HG03442 (cell line): ENCODE data around the gene TNP2.

Source experiments
- ATAC-seq: cut with Tn5 transposase; IDR thresholded peaks from one replicate; pipeline ENCODE4 v1.9.1; 2021; ENCODE audit warnings: mild to moderate bottlenecking, moderate library complexity; ENCODE audit not compliant: unreplicated experiment

TNP2 gene

GRCh38 chr16:11278681-11279628, 9.8 kb upstream of the TNP2 start:
- no peak for ATAC-seq

GRCh38 chr16:11277607-11278337, 8.6 kb upstream of the TNP2 start:
- no peak for ATAC-seq

- no peak for ATAC-seq
These were observed 7.9 kb upstream of the TNP2 start for GRCh38 chr16:11276896-11277593.

- no peak for ATAC-seq
These were observed 7.2 kb upstream of the TNP2 start, which contains the start of gene PRM2 for GRCh38 chr16:11276143-11276895. TSS of gene PRM2 (minus strand) at chr16:11276480. CDS start at chr16:11276370, 110 bp downstream.

- no peak for ATAC-seq
These were observed 5.8 kb upstream of the TNP2 start for GRCh38 chr16:11274964-11275363.

- ATAC-seq = no peak
These were observed 4.7 kb upstream of the TNP2 start for GRCh38 chr16:11273721-11274324.

GRCh38 chr16:11272921-11273720, 4.0 kb upstream of the TNP2 start, which contains the start of gene PRM3:
TSS of gene PRM3 (minus strand) at chr16:11273629. CDS start at chr16:11273595, 34 bp downstream.
- ATAC-seq = no peak

GRCh38 chr16:11272484-11272883, 3.4 kb upstream of the TNP2 start:
- ATAC-seq = no peak

- ATAC-seq = no peak
These were observed 2.5 kb upstream of the TNP2 start for GRCh38 chr16:11271610-11272009.

GRCh38 chr16:11270602-11271162, 1.6 kb upstream of the TNP2 start:
- no peak for ATAC-seq

- no peak for ATAC-seq
These were observed 4.0 kb downstream of the TNP2 start for GRCh38 chr16:11265124-11265523.

- no peak for ATAC-seq
These were observed 4.8 kb downstream of the TNP2 start for GRCh38 chr16:11264155-11264832.

- ATAC-seq = no peak
These were observed 5.4 kb downstream of the TNP2 start for GRCh38 chr16:11263737-11264136.

- no peak for ATAC-seq
These were observed 6.2 kb downstream of the TNP2 start for GRCh38 chr16:11262915-11263314.

GRCh38 chr16:11260596-11260966, 8.5 kb downstream of the TNP2 start:
- no peak for ATAC-seq

- ATAC-seq = no peak
These were observed 9.2 kb downstream of the TNP2 start for GRCh38 chr16:11259655-11260595.
